Activated naive CD4-positive, alpha-beta T cell treated with anti-CD3 and anti-CD28 coated beads, Interleukin-2, amount 50 U/mL, for 16 hours (primary cell): ENCODE results near the gene OTUD5.
A peak's percentile ranks its signal among the peaks of the same experiment; 100 is the strongest.

Experiments used
- DNase-seq: peaks from one replicate; pipeline ENCODE4 v3.0.0-alpha.2; 2020

OTUD5 gene

GRCh38 chrX:48971249-48972219 is 14.1 kb upstream of the OTUD5 start, which contains the start of gene KCND1:
TSS of gene KCND1 (minus strand) at chrX:48971844. CDS start at chrX:48970271, 1,573 bp downstream.
- DNase-seq: peak; percentile 11

GRCh38 chrX:48969471-48969870 is 12.1 kb upstream of the OTUD5 start:
- no peak for DNase-seq

- no peak for DNase-seq
These were observed 11.0 kb upstream of the OTUD5 start for GRCh38 chrX:48968377-48968776.

- no peak for DNase-seq
These were observed 9.6 kb upstream of the OTUD5 start for GRCh38 chrX:48966796-48967579.

- no peak for DNase-seq
These were observed 8.6 kb upstream of the OTUD5 start for GRCh38 chrX:48965959-48966358.

GRCh38 chrX:48961585-48962091 is 4.2 kb upstream of the OTUD5 start:
- DNase-seq: no peak

GRCh38 chrX:48960291-48960690 is 2.9 kb upstream of the OTUD5 start:
- no peak for DNase-seq

- DNase-seq: peak; percentile 17
These were observed 1.3 kb upstream of the OTUD5 start for GRCh38 chrX:48958635-48959094.

- peak; percentile 90 for DNase-seq
These were observed 624 bp upstream of the OTUD5 start for GRCh38 chrX:48957827-48958634.

GRCh38 chrX:48956728-48957414 is 536 bp downstream of the OTUD5 start:
- DNase-seq: peak; percentile 59

- no peak for DNase-seq
These were observed 8.8 kb downstream of the OTUD5 start for GRCh38 chrX:48948589-48948988.

- peak; percentile 54 for DNase-seq
These were observed 11.7 kb downstream of the OTUD5 start for GRCh38 chrX:48945517-48946348.

- no peak for DNase-seq
These were observed 14.5 kb downstream of the OTUD5 start for GRCh38 chrX:48942895-48943294.

- DNase-seq: no peak
These were observed 16.9 kb downstream of the OTUD5 start for GRCh38 chrX:48940404-48940955.

GRCh38 chrX:48939524-48940228 is 17.7 kb downstream of the OTUD5 start:
- DNase-seq: no peak

- peak; percentile 78 for DNase-seq
These were observed 18.5 kb downstream of the OTUD5 start for GRCh38 chrX:48938721-48939425.

GRCh38 chrX:48937054-48937907 is 20.1 kb downstream of the OTUD5 start:
- peak; percentile 84 for DNase-seq

GRCh38 chrX:48936429-48937053 is 20.9 kb downstream of the OTUD5 start:
- DNase-seq: no peak
